GM12878 (cell line): ENCODE measurements around the gene CD209. TPM values are rescaled to one million over a fixed set of nuclear protein-coding genes. Genes with fewer than 3 reads are reported as not detected.
A peak's percentile ranks its signal among the peaks of the same experiment; 100 is the strongest.

Experiments used
- ATAC-seq: fragments of 200-7000 bp; cut with Tn5 transposase; 3 replicates; pipeline ENCODE4 v1.9.1; 2020; ENCODE audit warnings: mild to moderate bottlenecking, moderate library complexity
- BruUV-seq: library from RNA; stranded (reverse); fragments of 400-500 nt; replicated peaks from 2 replicates; lab custom pipeline; 2021; lab: Mats Ljungman, UMichigan
- CTCF ChIA-PET: fragments of 300-600 bp; sonication (Branson Sonifier 250); formaldehyde crosslinking; extraction: SDS; loops from one replicate; lab custom pipeline; 2021; ENCODE audit warnings: inconsistent platforms; lab: Yijun Ruan, JAX
- POLR2A ChIA-PET: fragments of 350-600 bp; formaldehyde crosslinking; extraction: SDS; loops from one replicate; lab custom pipeline; 2021; ENCODE audit warnings: inconsistent platforms; lab: Charles Lee
- RAD21 ChIA-PET: fragments of 300-600 bp; sonication (Branson Sonifier 250); formaldehyde crosslinking; loops from one replicate; lab custom pipeline; 2023; ENCODE audit warnings: antibody characterized with exemption; ENCODE audit not compliant: unreplicated experiment; lab: Charles Lee
- SMC1A ChIA-PET: fragments of 300-600 bp; sonication (Branson Sonifier 250); formaldehyde crosslinking; loops from one replicate; lab custom pipeline; 2023; ENCODE audit not compliant: unreplicated experiment, uncharacterized antibody; lab: Charles Lee
- DNase-seq: peaks from one replicate; pipeline ENCODE4 v3.0.0-alpha.2; 2011; ENCODE audit warnings: low read depth, low spot score
- FAIRE-seq: peaks from 3 replicates; lab custom pipeline; 2011; peaks lifted over from hg19 to GRCh38; lab: Jason Lieb, UNC
- H2AFZ ChIP-seq: 2 replicates; pipeline ENCODE4 v1.6.0; 2011; ENCODE audit warnings: low read depth, low read length, control low read depth; ENCODE audit not compliant: control insufficient read depth
- H3K27ac ChIP-seq: 2 replicates; pipeline ENCODE4 v1.5.1; 2011; ENCODE audit warnings: control low read depth; ENCODE audit not compliant: control insufficient read depth, insufficient read depth
- H3K27me3 ChIP-seq, 2 experiments: replicated peaks in 1 of 2; 2 replicates each; pipeline versions ENCODE4 v1.6.0 to v1.6.1; 2011; ENCODE audit warnings: low read length in 1 of 2; ENCODE audit not compliant: control insufficient read depth in 2 of 2, insufficient read depth in 2 of 2
- H3K36me3 ChIP-seq, 2 experiments: 2 replicates each; pipeline ENCODE4 v1.5.1; 2011; ENCODE audit warnings: low read length in 1 of 2; ENCODE audit not compliant: control insufficient read depth in 2 of 2, insufficient read depth in 2 of 2
- H3K4me1 ChIP-seq: 2 replicates; pipeline ENCODE4 v1.6.1; 2011; ENCODE audit warnings: mild to moderate bottlenecking, low read length, moderate library complexity, mixed read lengths; ENCODE audit not compliant: control insufficient read depth, insufficient read depth
- H3K4me2 ChIP-seq: 2 replicates; pipeline ENCODE4 v1.6.0; 2011; ENCODE audit warnings: control low read depth; ENCODE audit not compliant: control insufficient read depth, insufficient read depth
- H3K4me3 ChIP-seq: fragments of 200-600 bp; sonication (generic); 2 replicates; pipeline ENCODE4 v1.5.1; 2016
- H3K79me2 ChIP-seq: 2 replicates; pipeline ENCODE4 v1.6.0; 2011; ENCODE audit warnings: low read length; ENCODE audit not compliant: control insufficient read depth, insufficient read depth
- H3K9ac ChIP-seq: 2 replicates; pipeline ENCODE4 v1.8.0; 2011; ENCODE audit warnings: low read length, control low read depth, mixed read lengths; ENCODE audit not compliant: control insufficient read depth, insufficient read depth
- H3K9me3 ChIP-seq: replicated peaks from 3 replicates; pipeline ENCODE4 v1.5.1; 2011; ENCODE audit warnings: mild to moderate bottlenecking, low read length; ENCODE audit not compliant: control insufficient read depth, insufficient read depth
- H4K20me1 ChIP-seq: 2 replicates; pipeline ENCODE4 v1.6.0; 2011; ENCODE audit not compliant: control insufficient read depth, insufficient read depth
- HDGF ChIP-seq: fragments of 450-650 bp; IDR thresholded peaks from 2 replicates; pipeline ENCODE4 v1.6.1; 2016; ENCODE audit warnings: antibody characterized with exemption
- IKZF2 ChIP-seq, 2 experiments: fragments of 450-650 bp; IDR thresholded peaks; 2 replicates each; pipeline ENCODE4 v1.6.1; 2017; ENCODE audit warnings: mild to moderate bottlenecking in 2 of 2, moderate library complexity in 2 of 2
- MEF2A ChIP-seq: IDR thresholded peaks from 2 replicates; pipeline ENCODE4 v1.6.1; 2011; ENCODE audit warnings: low read depth, mild to moderate bottlenecking, low read length, moderate library complexity; ENCODE audit not compliant: insufficient read depth
- MTA3 ChIP-seq: IDR thresholded peaks from 2 replicates; pipeline ENCODE4 v1.6.1; 2012; ENCODE audit warnings: low read length, inconsistent platforms, borderline replicate concordance
- NBN ChIP-seq: fragments of 450-650 bp; IDR thresholded peaks from 2 replicates; pipeline ENCODE4 v1.6.1; 2016
- PAX5 ChIP-seq: IDR thresholded peaks from 2 replicates; pipeline ENCODE4 v1.6.1; 2011; ENCODE audit warnings: low read depth, low read length, borderline replicate concordance
- REST ChIP-seq: IDR thresholded peaks from 2 replicates; pipeline ENCODE4 v1.6.1; 2012; ENCODE audit warnings: mild to moderate bottlenecking, low read depth, low read length
- RUNX3 ChIP-seq: IDR thresholded peaks from 2 replicates; pipeline ENCODE4 v1.6.1; 2012; ENCODE audit warnings: low read length, inconsistent platforms
- SUPT20H ChIP-seq: IDR thresholded peaks from 2 replicates; pipeline ENCODE4 v1.6.1; 2011; ENCODE audit warnings: low read depth, mild to moderate bottlenecking, low read length, moderate library complexity, borderline replicate concordance; ENCODE audit not compliant: control insufficient read depth
- TCF3 ChIP-seq: IDR thresholded peaks from 2 replicates; pipeline ENCODE4 v1.6.1; 2012; ENCODE audit warnings: low read depth, mild to moderate bottlenecking, low read length, borderline replicate concordance; ENCODE audit not compliant: insufficient read depth
- ZBTB33 ChIP-seq: fragments of 450-650 bp; IDR thresholded peaks from 2 replicates; pipeline ENCODE4 v1.6.1; 2017; ENCODE audit warnings: mild to moderate bottlenecking
- ZNF687 ChIP-seq: fragments of 450-650 bp; IDR thresholded peaks from 2 replicates; pipeline ENCODE4 v1.6.1; 2017; ENCODE audit warnings: mild to moderate bottlenecking, moderate library complexity
- WGBS: methylation state at CpG from one replicate; pipeline ENCODE4 v1.1.6; 2016; ENCODE audit warnings: low lambda C conversion rate; ENCODE audit not compliant: insufficient replicate concordance, insufficient coverage; ENCODE audit errors: missing lambda C conversion rate; 5-methylcytosine and 5-hydroxymethylcytosine counted together
- in situ Hi-C: fragments of 300-500 bp; cut with MboI; formaldehyde crosslinking; loops from 9 replicates; pipeline ENCODE4 v1.14.3; 2018; ENCODE audit warnings: mixed read lengths
- intact Hi-C: fragments of 100-400 bp; cut with micrococcal nuclease; formaldehyde crosslinking; loops from one replicate; pipeline ENCODE4 v1.14.2; 2022; ENCODE audit not compliant: unreplicated experiment
- polyA plus RNA-seq, 11 experiments: library from polyadenylated mRNA; depleted of rRNA in 4 of 11; unstranded in 6 of 11; stranded (reverse) in 5 of 11; fragments of >200 nt; fragmentation: Nextera tagmentation in 4 of 11; fragmentation: Illumina TruSeq in 1 of 11; extraction: Ambion mirVana in 4 of 11; extraction: Trizol in 1 of 11; gene quantifications; 1 replicate in 1 of 11; 2 replicates in 10 of 11; pipeline versions ENCODE4 v1.2.1 to v1.2.3, GENCODE V29; 2011 to 2016; ENCODE audit warnings: inconsistent platforms in 2 of 11, missing spikeins in 2 of 11, low read depth in 1 of 11
- total RNA-seq, 4 experiments: library from RNA; depleted of rRNA in 3 of 4; stranded (reverse); fragments of >200 nt in 3 of 4; fragmentation: Illumina TruSeq in 1 of 4; extraction: Trizol in 1 of 4; gene quantifications; 2 replicates each; pipeline versions ENCODE4 v1.2.1 to v1.2.3, GENCODE V29; 2013 to 2021
- TF ChIP-seq, protein P1 (sequence below): IDR thresholded peaks from 2 replicates; pipeline ENCODE4 v1.6.1; 2012; ENCODE audit warnings: low read depth, low read length, improper control_type of control experiment

The CD209 gene
- total and polyA plus RNA-seq, 10 of the 15 experiments (the other 5 are each of a cell fraction or from before 2014, with no cell fraction given) = 0.04 to 0.21 (median 0.10) TPM; not detected in 3

DNA sequence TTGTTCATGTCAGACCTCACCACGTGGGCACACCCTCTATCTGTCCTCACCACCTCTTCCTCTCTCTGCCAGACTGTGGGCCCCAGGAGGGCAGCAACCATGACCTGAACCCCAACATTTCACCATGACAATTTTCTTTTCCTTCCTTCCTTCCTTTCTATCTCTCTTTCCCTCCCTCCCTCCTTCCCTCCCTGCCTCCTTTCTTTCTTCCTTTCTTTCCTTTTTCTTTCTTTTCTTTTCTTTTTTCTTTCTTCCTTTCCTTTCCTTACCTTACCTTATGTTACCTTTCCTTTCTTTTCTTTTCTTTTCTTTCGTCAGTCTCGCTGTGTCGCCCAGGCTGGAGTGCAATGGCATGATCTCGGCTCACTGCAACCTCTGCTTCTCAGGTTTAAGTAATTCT lies 36.7 kb downstream of the CD209 start:
- POLR2A ChIA-PET = interaction anchor here (0.6 kb wide), 1 partner anchor 10 kb away, joined by 5 read pairs; no protein-coding TSS in a partner anchor
- Histone ChIP-seq H3K9me3 (peaks cover 2% of the 10 kb centered on the region; the same call in 2 of the 3 replicates), H3K4me2 (no peak overlapping the region), H4K20me1 (no peaks in the 10 kb centered on the region)
- RAD21 ChIA-PET = no interaction called here
- FAIRE-seq (no peak), DNase-seq (no peak)
- intact Hi-C loops = no loop called here
- CTCF ChIA-PET = no interaction called here
- no peak for TF ChIP-seq MEF2A
- TF ChIP-seq ZBTB33 = no peak
- TF ChIP-seq IKZF2 (IDR thresholded peaks at IDR 0.05) = no peak
- TF ChIP-seq, protein P1, sequence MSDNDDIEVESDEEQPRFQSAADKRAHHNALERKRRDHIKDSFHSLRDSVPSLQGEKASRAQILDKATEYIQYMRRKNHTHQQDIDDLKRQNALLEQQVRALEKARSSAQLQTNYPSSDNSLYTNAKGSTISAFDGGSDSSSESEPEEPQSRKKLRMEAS = no peak
- TF ChIP-seq SUPT20H = no peak
- TF ChIP-seq REST = no peak
- TF ChIP-seq MTA3 = no peak
- TF ChIP-seq TCF3 = no peak
- TF ChIP-seq ZNF687 = no peak
- TF ChIP-seq HDGF = 0 out of 2 replicates have a peak, but pooled peaks have one; percentile 64
- TF ChIP-seq RUNX3 = no peak
- 0 out of 2 replicates have a peak, but pooled peaks have one; percentile 47 for TF ChIP-seq NBN
- 0 out of 2 replicates have a peak, but pooled peaks have one; percentile 27 for TF ChIP-seq PAX5
- TF ChIP-seq, all 136 proteins: peak for 3
- H3K9ac ChIP-seq = no peak overlapping the region
- no TSS peak for BruUV-seq
- H3K36me3 ChIP-seq = no peaks in the 10 kb centered on the region
- H3K27ac ChIP-seq = no peak overlapping the region
- 82% methylated on average over 5 of the region's 5 CpGs for WGBS
- H2AFZ ChIP-seq = no peak overlapping the region
- no peak overlapping the region for H3K4me3 ChIP-seq
- H3K4me1 ChIP-seq = peaks cover 50% of the 10 kb centered on the region
- SMC1A ChIA-PET = interaction anchor here (1.1 to 2.0 kb wide), 3 partner anchors 11 to 30 kb away, joined by 3 to 4 read pairs (median 3); partner anchors contain the start of gene TRAPPC5
- H3K27me3 ChIP-seq = no peaks in the 10 kb centered on the region
- in situ Hi-C loops = no loop called here
- H3K79me2 ChIP-seq = no peaks in the 10 kb centered on the region
- no peak for ATAC-seq
